ENCODE results near the gene EPO.
"Not testable (repeated sequence)": the region's sequence is repeated elsewhere in the genome, so short reads cannot be mapped to it uniquely, and the experiment has no call there.

The EPO gene

GRCh38 chr7:100744605-100745004 lies 24.3 kb downstream of the EPO start:
- no peak for DNase-seq

GRCh38 chr7:100745184-100745583 lies 24.9 kb downstream of the EPO start:
- peak; percentile 37 for DNase-seq

GRCh38 chr7:100752994-100753393 lies 32.7 kb downstream of the EPO start:
- no peak for DNase-seq

- no peak for DNase-seq
Observed at GRCh38 chr7:100753750-100754149, 33.5 kb downstream of the EPO start.

GRCh38 chr7:100759357-100760171 lies 39.3 kb downstream of the EPO start:
- DNase-seq = no peak

- DNase-seq = not testable (repeated sequence)
Observed at GRCh38 chr7:100762841-100763240, 42.6 kb downstream of the EPO start.

GRCh38 chr7:100763556-100764140 lies 43.4 kb downstream of the EPO start:
- DNase-seq = no peak

- DNase-seq = no peak
Observed at GRCh38 chr7:100764841-100765240, 44.6 kb downstream of the EPO start.

- no peak for DNase-seq
Observed at GRCh38 chr7:100765250-100765649, 45.0 kb downstream of the EPO start.

- no peak for DNase-seq
Observed at GRCh38 chr7:100768784-100769183, 48.5 kb downstream of the EPO start.

Data from EL (cell line).